Nephron (organoid): Measurements from ENCODE around the gene CCDC121.

Experiments used
- H3K27ac Mint-ChIP-seq, 3 experiments: 2 replicates each; pipeline ENCODE4 v1.8.0; 2020; ENCODE audit warnings: mixed read lengths in 3 of 3, mild to moderate bottlenecking in 2 of 3, moderate library complexity in 1 of 3
- H3K27me3 Mint-ChIP-seq: 2 replicates; pipeline ENCODE4 v1.8.0; 2021; ENCODE audit warnings: low read depth, mild to moderate bottlenecking, moderate library complexity, mixed read lengths
- H3K36me3 Mint-ChIP-seq: 2 replicates; pipeline ENCODE4 v1.8.0; 2020; ENCODE audit warnings: low read depth, mixed read lengths
- H3K4me1 Mint-ChIP-seq: 2 replicates; pipeline ENCODE4 v1.8.0; 2020; ENCODE audit warnings: mixed read lengths
- H3K4me3 Mint-ChIP-seq, 3 experiments: 2 replicates each; pipeline ENCODE4 v1.8.0; 2020; ENCODE audit warnings: mild to moderate bottlenecking in 3 of 3, mixed read lengths in 3 of 3, moderate library complexity in 2 of 3
- H3K9me3 Mint-ChIP-seq: 2 replicates; pipeline ENCODE4 v1.8.0; 2020; ENCODE audit warnings: mixed read lengths
- CTCF ChIP-seq, 3 experiments: fragments of 200-600 bp; sonication (generic); IDR thresholded peaks; one replicate each; pipeline ENCODE4 v1.5.0; 2021; ENCODE audit warnings: antibody characterized with exemption in 3 of 3; ENCODE audit not compliant: unreplicated experiment in 3 of 3

Gene CCDC121

GRCh38 chr2:27588308-27588707 is 40.5 kb downstream of the CCDC121 start:
- Mint-ChIP-seq H3K4me1 (peaks cover 17% of the 10 kb centered on the region), H3K9me3 (peaks cover 55% of the 10 kb centered on the region), H3K27me3 (no peaks in the 10 kb centered on the region), H3K27ac (no peak overlapping the region), H3K36me3 (peaks cover 71% of the 10 kb centered on the region), H3K4me3 (no peak overlapping the region)
- TF ChIP-seq CTCF (IDR thresholded peaks at IDR 0.05; ENCODE audit: unreplicated experiment in 3 of 3): no peak

GRCh38 chr2:27587025-27587424 is 41.8 kb downstream of the CCDC121 start:
- peaks cover 58% of the 10 kb centered on the region for H3K9me3 Mint-ChIP-seq
- H3K27ac Mint-ChIP-seq: no peak overlapping the region
- no peak overlapping the region for H3K4me3 Mint-ChIP-seq

GRCh38 chr2:27584597-27584996 is 44.2 kb downstream of the CCDC121 start:
- Mint-ChIP-seq H3K36me3 (peaks cover 70% of the 10 kb centered on the region), H3K4me1 (peaks cover 24% of the 10 kb centered on the region), H3K4me3 (peak overlapping the region; percentile 98 to 100 (median 99)), H3K27me3 (no peaks in the 10 kb centered on the region), H3K9me3 (peaks cover 57% of the 10 kb centered on the region), H3K27ac (no peak overlapping the region)
- TF ChIP-seq CTCF (IDR thresholded peaks at IDR 0.05; ENCODE audit: unreplicated experiment in 3 of 3): no peak

More at GRCh38 chr2:27587025-27587424, 41.8 kb downstream of the CCDC121 start:
- H3K36me3 Mint-ChIP-seq: peaks cover 72% of the 10 kb centered on the region
- no peaks in the 10 kb centered on the region for H3K27me3 Mint-ChIP-seq
- peaks cover 24% of the 10 kb centered on the region for H3K4me1 Mint-ChIP-seq
- no peak for TF ChIP-seq CTCF (IDR thresholded peaks at IDR 0.05; ENCODE audit: unreplicated experiment in 3 of 3)

GRCh38 chr2:27583390-27583915 is 45.4 kb downstream of the CCDC121 start:
- Mint-ChIP-seq H3K9me3 (peaks cover 65% of the 10 kb centered on the region), H3K4me1 (peaks cover 24% of the 10 kb centered on the region), H3K27me3 (no peaks in the 10 kb centered on the region), H3K4me3 (peak overlapping the region; percentile 98 to 100 (median 99)), H3K27ac (peak overlapping the region; percentile 76 to 92 (median 91)), H3K36me3 (peaks cover 65% of the 10 kb centered on the region)
- no peak for TF ChIP-seq CTCF (IDR thresholded peaks at IDR 0.05; ENCODE audit: unreplicated experiment in 3 of 3)

GRCh38 chr2:27582695-27583389 is 46.0 kb downstream of the CCDC121 start, which contains the start of gene ZNF512:
TSS of gene ZNF512 (plus strand) at chr2:27583042. CDS start at chr2:27583113, 71 bp downstream.
- no peak for TF ChIP-seq CTCF (IDR thresholded peaks at IDR 0.05; ENCODE audit: unreplicated experiment in 3 of 3)
- Mint-ChIP-seq H3K27ac (peak within 1 kb of the TSS; percentile 76 to 92 (median 91)), H3K27me3 (no peaks in the 10 kb centered on the region), H3K4me1 (peaks cover 24% of the 10 kb centered on the region), H3K4me3 (peak within 1 kb of the TSS; percentile 98 to 100 (median 99)), H3K9me3 (peaks cover 62% of the 10 kb centered on the region), H3K36me3 (peaks cover 60% of the 10 kb centered on the region)
